Mesenchymal stem cell (in vitro differentiated cells and primary cell): ENCODE measurements around the gene UBAC2.

Experiments
- DNase-seq: peaks from one replicate; pipeline ENCODE4 v3.0.0-alpha.2; 2013
- H2AFZ ChIP-seq: one replicate; pipeline ENCODE4 v1.6.1; 2013; ENCODE audit warnings: low read depth, mild to moderate bottlenecking, control low read depth, inconsistent platforms, low read length, moderate library complexity
- H2AK5ac ChIP-seq: 2 replicates; pipeline ENCODE4 v1.6.1; 2013; ENCODE audit warnings: low read length, moderate library complexity, mild to moderate bottlenecking, inconsistent platforms; ENCODE audit not compliant: severe bottlenecking
- H2BK120ac ChIP-seq: one replicate; pipeline ENCODE4 v1.6.1; 2013; ENCODE audit warnings: low read depth, mild to moderate bottlenecking, inconsistent platforms, low read length, moderate library complexity
- H2BK12ac ChIP-seq, 2 experiments: one replicate each; pipeline ENCODE4 v1.6.1; 2013; ENCODE audit warnings: inconsistent platforms in 2 of 2, low read length in 2 of 2, mild to moderate bottlenecking in 2 of 2, moderate library complexity in 2 of 2, control low read depth in 1 of 2
- H2BK15ac ChIP-seq: one replicate; pipeline ENCODE4 v1.6.1; 2013; ENCODE audit warnings: mild to moderate bottlenecking, low read depth, inconsistent platforms; ENCODE audit not compliant: poor library complexity, severe bottlenecking
- H2BK5ac ChIP-seq: 2 replicates; pipeline ENCODE4 v1.6.1; 2013; ENCODE audit warnings: low read depth, mild to moderate bottlenecking, low read length, control low read depth, inconsistent platforms; ENCODE audit not compliant: poor library complexity, severe bottlenecking
- H3K14ac ChIP-seq, 2 experiments: one replicate each; pipeline ENCODE4 v1.6.1; 2013; ENCODE audit warnings: inconsistent platforms in 2 of 2, low read length in 2 of 2, control low read depth in 1 of 2, mild to moderate bottlenecking in 1 of 2, moderate library complexity in 1 of 2
- H3K18ac ChIP-seq, 2 experiments: one replicate each; pipeline ENCODE4 v1.6.1; 2013; ENCODE audit warnings: inconsistent platforms in 2 of 2, low read length in 2 of 2, control low read depth in 1 of 2, low read depth in 1 of 2, mild to moderate bottlenecking in 1 of 2
- H3K23ac ChIP-seq, 2 experiments: one replicate each; pipeline ENCODE4 v1.6.1; 2013; ENCODE audit warnings: inconsistent platforms in 2 of 2, low read length in 2 of 2, mild to moderate bottlenecking in 2 of 2, moderate library complexity in 2 of 2, control low read depth in 1 of 2
- H3K27ac ChIP-seq: 2 replicates; pipeline ENCODE4 v1.5.1; 2013; ENCODE audit warnings: mild to moderate bottlenecking, moderate library complexity, low read length, control low read depth, inconsistent platforms; ENCODE audit not compliant: poor library complexity, severe bottlenecking
- H3K27me3 ChIP-seq, 2 experiments: 2 replicates each; pipeline versions ENCODE4 v1.6.1 to v1.7.0; 2013; ENCODE audit warnings: low read length in 2 of 2, mild to moderate bottlenecking in 2 of 2, moderate library complexity in 2 of 2, control low read depth in 1 of 2, inconsistent platforms in 1 of 2; ENCODE audit not compliant: control insufficient read depth in 1 of 2, insufficient read depth in 1 of 2
- H3K36me3 ChIP-seq, 2 experiments: 2 replicates each; pipeline versions ENCODE4 v1.6.1 to v1.7.0; 2013; ENCODE audit warnings: low read length in 2 of 2, control low read depth in 1 of 2, inconsistent platforms in 1 of 2, low read depth in 1 of 2, mild to moderate bottlenecking in 1 of 2; ENCODE audit not compliant: insufficient read depth in 2 of 2, control insufficient read depth in 1 of 2
- H3K4ac ChIP-seq, 2 experiments: one replicate each; pipeline ENCODE4 v1.6.1; 2013; ENCODE audit warnings: inconsistent platforms in 2 of 2, low read length in 2 of 2, mild to moderate bottlenecking in 2 of 2, moderate library complexity in 2 of 2, control low read depth in 1 of 2, low read depth in 1 of 2
- H3K4me1 ChIP-seq: 2 replicates; pipeline ENCODE4 v1.6.1; 2013; ENCODE audit warnings: low read depth, low read length, control low read depth; ENCODE audit not compliant: control insufficient read depth, insufficient read depth
- H3K4me2 ChIP-seq: 2 replicates; pipeline ENCODE4 v1.6.1; 2013; ENCODE audit warnings: low read length, mild to moderate bottlenecking, inconsistent platforms; ENCODE audit not compliant: poor library complexity, severe bottlenecking
- H3K4me3 ChIP-seq, 2 experiments: 2 replicates each; pipeline versions ENCODE4 v1.5.1 to v1.7.0; 2013; ENCODE audit warnings: low read length in 2 of 2, mild to moderate bottlenecking in 2 of 2, control low read depth in 1 of 2, low read depth in 1 of 2; ENCODE audit not compliant: insufficient read depth in 1 of 2
- H3K79me1 ChIP-seq: replicated peaks from 2 replicates; pipeline ENCODE4 v1.6.1; 2013; ENCODE audit warnings: mild to moderate bottlenecking, control low read depth, low read length, inconsistent platforms; ENCODE audit not compliant: poor library complexity, severe bottlenecking
- H3K9ac ChIP-seq: 2 replicates; pipeline ENCODE4 v1.7.0; 2013; ENCODE audit warnings: mild to moderate bottlenecking, low read length, moderate library complexity
- H3K9me3 ChIP-seq: 2 replicates; pipeline ENCODE4 v1.7.0; 2013; ENCODE audit warnings: mild to moderate bottlenecking, low read length; ENCODE audit not compliant: control insufficient read depth
- H4K8ac ChIP-seq: one replicate; pipeline ENCODE4 v1.6.1; 2013; ENCODE audit warnings: inconsistent platforms, mild to moderate bottlenecking, low read length, moderate library complexity
- H4K91ac ChIP-seq: one replicate; pipeline ENCODE4 v1.6.1; 2013; ENCODE audit warnings: mild to moderate bottlenecking, low read length, inconsistent platforms
- WGBS: methylation state at CpG from one replicate; pipeline ENCODE4 v1.1.7; 2013; ENCODE audit warnings: mixed read lengths; 5-methylcytosine and 5-hydroxymethylcytosine counted together

The UBAC2 gene

DNA sequence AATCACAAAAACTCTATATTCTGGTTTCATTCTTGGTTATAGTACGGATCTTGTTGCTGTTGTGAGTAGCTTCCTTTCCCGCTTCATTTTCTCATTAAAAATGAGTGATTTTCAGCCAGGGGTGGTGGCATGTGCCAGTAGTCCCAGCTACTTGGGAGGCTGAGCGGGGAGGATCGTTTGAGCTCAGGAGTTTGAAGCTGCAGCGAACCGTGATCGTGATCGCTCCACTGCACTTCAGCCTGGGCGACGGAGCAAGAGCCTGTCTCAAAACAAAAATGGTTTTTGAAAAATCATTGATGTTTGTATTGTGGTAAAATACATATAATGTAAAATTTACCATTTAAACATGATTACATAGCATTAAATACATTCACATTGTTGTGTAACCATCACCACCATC lies 229.0 kb downstream of the UBAC2 start:
- H3K23ac ChIP-seq, result no peak overlapping the region
- no peak overlapping the region for H4K91ac ChIP-seq
- H3K4ac ChIP-seq, result no peak overlapping the region
- H2BK120ac ChIP-seq, result no peak overlapping the region
- no peaks in the 10 kb centered on the region for H3K79me1 ChIP-seq
- H2AK5ac ChIP-seq, result no peak overlapping the region
- H2BK15ac ChIP-seq, result no peak overlapping the region
- H3K4me3 ChIP-seq, result no peak overlapping the region
- peaks cover 8% of the 10 kb centered on the region for H3K4me1 ChIP-seq
- no peak overlapping the region for H2BK12ac ChIP-seq
- no peak for DNase-seq
- H2BK5ac ChIP-seq, result no peak overlapping the region
- WGBS, result 97% methylated on average over 4 of the region's 10 CpGs
- H2AFZ ChIP-seq, result no peak overlapping the region
- H3K14ac ChIP-seq, result no peak overlapping the region
- H3K9me3 ChIP-seq, result no peaks in the 10 kb centered on the region
- H3K4me2 ChIP-seq, result no peak overlapping the region
- no peak overlapping the region for H3K27ac ChIP-seq
- peaks cover 11 to 17% of the 10 kb centered on the region in 2 experiments for H3K27me3 ChIP-seq
- H4K8ac ChIP-seq, result no peak overlapping the region
- no peak overlapping the region for H3K18ac ChIP-seq
- H3K36me3 ChIP-seq, result no peaks in the 10 kb centered on the region
- H3K9ac ChIP-seq, result no peak overlapping the region

GRCh38 chr13:99431927-99432608 lies 231.4 kb downstream of the UBAC2 start:
- no peak overlapping the region for H3K27ac ChIP-seq
- no peaks in the 10 kb centered on the region for H3K79me1 ChIP-seq
- no peak overlapping the region for H3K4ac ChIP-seq
- no peak overlapping the region for H2BK5ac ChIP-seq
- H3K23ac ChIP-seq, result no peak overlapping the region
- H3K4me2 ChIP-seq, result no peak overlapping the region
- no peak overlapping the region for H2BK15ac ChIP-seq
- H3K36me3 ChIP-seq, result no peaks in the 10 kb centered on the region
- no peaks in the 10 kb centered on the region for H3K9me3 ChIP-seq
- no peak overlapping the region for H2AFZ ChIP-seq
- no peak overlapping the region for H2BK120ac ChIP-seq
- no peak overlapping the region for H4K8ac ChIP-seq
- no peak overlapping the region for H3K14ac ChIP-seq
- peak overlapping the region in 1 of 2 experiments; percentile 51 for H2BK12ac ChIP-seq
- H3K9ac ChIP-seq, result peak overlapping the region; percentile 80
- no peak overlapping the region for H4K91ac ChIP-seq
- peak overlapping the region in 1 of 2 experiments; percentile 73 for H3K4me3 ChIP-seq
- H3K4me1 ChIP-seq, result peaks cover 10% of the 10 kb centered on the region
- peaks cover 9 to 11% of the 10 kb centered on the region in 2 experiments for H3K27me3 ChIP-seq
- no peak for DNase-seq
- no peak overlapping the region for H2AK5ac ChIP-seq
- no peak overlapping the region for H3K18ac ChIP-seq
- WGBS, result 87% methylated on average over 18 of the region's 18 CpGs

- Histone ChIP-seq H2BK120ac (no peak overlapping the region), H2BK12ac (no peak overlapping the region), H3K4me3 (peak overlapping the region in 1 of 2 experiments; percentile 73), H3K36me3 (no peaks in the 10 kb centered on the region), H3K18ac (peak overlapping the region in 1 of 2 experiments; percentile 25), H3K9ac (peak overlapping the region; percentile 80), H4K91ac (no peak overlapping the region), H3K9me3 (no peaks in the 10 kb centered on the region), H3K4ac (no peak overlapping the region), H3K4me1 (peaks cover 10% of the 10 kb centered on the region), H4K8ac (no peak overlapping the region), H2BK15ac (peak overlapping the region; percentile 0), H3K4me2 (peak overlapping the region; percentile 60), H2AK5ac (no peak overlapping the region), H3K14ac (no peak overlapping the region), H3K27me3 (peaks cover 3 to 6% of the 10 kb centered on the region in 2 experiments), H3K23ac (no peak overlapping the region), H3K27ac (no peak overlapping the region), H2AFZ (peak overlapping the region; percentile 79), H3K79me1 (no peaks in the 10 kb centered on the region), H2BK5ac (no peak overlapping the region)
- WGBS, result 24% methylated on average over 23 of the region's 23 CpGs
- DNase-seq, result peak; percentile 91
These were observed 232.2 kb downstream of the UBAC2 start for GRCh38 chr13:99432609-99433542.

- H3K36me3 ChIP-seq, result no peaks in the 10 kb centered on the region
- H3K23ac ChIP-seq, result no peak overlapping the region
- H3K27ac ChIP-seq, result no peak overlapping the region
- no peaks in the 10 kb centered on the region for H3K79me1 ChIP-seq
- H3K18ac ChIP-seq, result no peak overlapping the region
- WGBS, result 98% methylated on average over 7 of the region's 8 CpGs
- no peak overlapping the region for H3K4me2 ChIP-seq
- H2BK12ac ChIP-seq, result peak overlapping the region in 1 of 2 experiments; percentile 21
- no peak overlapping the region for H2BK15ac ChIP-seq
- H4K91ac ChIP-seq, result no peak overlapping the region
- H4K8ac ChIP-seq, result no peak overlapping the region
- peaks cover 2 to 3% of the 10 kb centered on the region in 2 experiments for H3K27me3 ChIP-seq
- no peak overlapping the region for H3K14ac ChIP-seq
- no peak for DNase-seq
- no peak overlapping the region for H2AFZ ChIP-seq
- H3K4ac ChIP-seq, result no peak overlapping the region
- no peak overlapping the region for H3K4me3 ChIP-seq
- H2BK120ac ChIP-seq, result no peak overlapping the region
- peaks cover 10% of the 10 kb centered on the region for H3K4me1 ChIP-seq
- H2AK5ac ChIP-seq, result no peak overlapping the region
- no peak overlapping the region for H2BK5ac ChIP-seq
- no peaks in the 10 kb centered on the region for H3K9me3 ChIP-seq
- no peak overlapping the region for H3K9ac ChIP-seq
These were observed 233.0 kb downstream of the UBAC2 start for GRCh38 chr13:99433543-99434075.
